SK-MEL-5 (cell line): ENCODE measurements around the gene FXYD3. TPM values are rescaled to one million over a fixed set of nuclear protein-coding genes. Genes with fewer than 3 reads are reported as not detected.

Experiments
- DNase-seq: peaks from one replicate; pipeline ENCODE4 v3.0.0-alpha.2; 2016; ENCODE audit warnings: low read depth, low spot score
- in situ Hi-C: cut with HindIII; loops from 2 replicates; pipeline ENCODE4 v1.10.0; 2016; ENCODE audit warnings: low sequenced_read_pairs, high pct_unique_total_duplicates, low pct_unique_long_range_greater_than_20kb
- total RNA-seq: library from RNA; depleted of rRNA; stranded (reverse); fragments of >200 nt; shearing (Covaris generic); gene quantifications from 2 replicates; pipeline ENCODE4 v1.2.3, GENCODE V29; 2014

FXYD3 gene
- total RNA-seq, 1 experiment from 2014 or later, result not detected

DNA sequence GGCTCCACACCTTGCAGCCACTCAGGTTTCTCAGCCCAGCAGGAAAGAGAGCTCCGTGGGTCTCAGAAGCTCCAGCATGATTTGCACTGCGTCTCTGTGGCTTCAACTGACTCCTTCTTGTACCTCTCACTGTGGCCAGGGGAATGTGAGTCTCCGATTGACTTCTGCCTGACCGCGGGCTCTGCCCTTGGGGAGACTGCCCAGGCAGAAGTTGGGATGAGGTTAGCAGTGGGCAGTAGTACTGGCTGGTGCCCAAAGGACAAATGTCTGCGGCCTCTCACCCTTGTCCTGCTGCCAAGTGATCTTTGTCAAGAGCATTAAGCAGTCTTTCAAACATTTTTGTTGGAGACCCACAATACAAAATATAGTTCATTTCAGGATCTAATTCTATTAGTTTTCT is 34.4 kb upstream of the FXYD3 start:
- DNase-seq, result no peak
- in situ Hi-C loops, result no loop called here

DNA sequence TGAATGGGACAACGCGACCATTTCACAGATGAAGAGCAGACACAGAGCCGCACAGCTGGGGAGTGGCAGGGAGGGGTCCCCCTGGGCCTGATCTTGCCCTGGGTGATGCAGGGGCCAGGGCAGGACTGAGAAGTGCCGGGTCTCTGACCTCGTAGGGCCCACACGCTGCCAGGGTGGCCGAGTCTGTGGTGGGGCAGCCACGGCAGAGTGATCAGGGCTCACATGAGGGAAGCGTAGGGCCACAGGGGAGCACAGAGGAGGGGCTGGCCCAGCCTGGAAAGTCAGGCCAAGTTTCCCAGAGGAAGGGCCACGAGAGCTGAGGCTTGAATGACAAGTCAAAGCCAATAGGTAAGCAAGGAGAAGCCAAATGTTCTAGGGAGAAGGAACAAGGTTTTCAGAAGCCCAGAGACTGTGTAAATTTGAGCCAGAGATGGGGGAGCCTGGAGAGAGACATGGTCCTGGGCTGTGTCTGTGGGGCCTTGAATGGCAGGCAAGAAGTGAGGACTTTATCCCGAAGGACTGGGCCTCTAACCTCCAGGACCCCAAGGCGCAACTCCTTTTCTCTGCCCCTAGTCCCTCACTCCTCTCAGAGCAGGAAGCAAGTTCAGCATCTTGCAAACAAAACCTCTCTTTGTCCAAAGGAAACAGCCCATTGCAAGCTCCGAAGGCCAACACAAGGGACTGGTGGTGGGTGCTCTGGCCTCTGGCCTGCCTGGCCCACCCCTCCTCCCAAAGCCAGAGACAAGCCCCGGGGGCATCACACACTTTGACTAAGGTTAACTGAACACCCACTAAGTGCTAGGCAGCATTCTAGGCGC is 31.7 kb upstream of the FXYD3 start:
- DNase-seq, result peak; percentile 55
- in situ Hi-C loops, result no loop called here

DNA sequence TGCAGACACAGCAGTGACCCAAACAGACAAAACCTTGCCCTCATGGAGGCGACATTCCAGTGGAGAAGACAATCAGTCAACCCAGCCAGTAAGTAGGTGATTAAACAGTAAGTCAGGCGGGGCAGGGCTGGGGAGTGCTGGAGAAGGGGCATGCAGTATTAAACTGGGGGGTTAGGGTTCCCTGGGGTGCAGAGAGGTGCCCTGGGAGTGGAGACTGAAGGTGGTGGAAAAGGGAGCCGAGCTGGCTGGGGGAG is 31.2 kb upstream of the FXYD3 start:
- in situ Hi-C loops, result no loop called here
- no peak for DNase-seq

DNA sequence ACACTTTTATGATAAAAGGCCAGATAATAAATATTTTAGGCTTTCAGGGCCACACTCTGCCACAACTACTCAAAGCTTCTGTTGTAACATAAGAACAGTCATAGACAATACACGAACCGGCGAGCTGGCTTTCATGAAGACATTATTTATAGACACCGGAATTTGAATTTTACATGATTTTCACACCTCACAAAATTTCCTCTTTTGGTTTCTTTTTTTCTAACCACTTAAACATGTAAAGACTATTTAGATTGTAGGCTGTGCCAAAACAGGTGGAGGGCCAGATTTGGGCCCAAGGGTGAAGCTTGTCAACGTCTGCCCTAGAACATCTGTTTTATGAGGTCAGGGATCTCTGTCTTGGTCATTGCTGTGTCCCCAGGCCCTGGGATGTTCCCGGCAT is 29.7 kb upstream of the FXYD3 start:
- no peak for DNase-seq
- in situ Hi-C loops, result no loop called here

DNA sequence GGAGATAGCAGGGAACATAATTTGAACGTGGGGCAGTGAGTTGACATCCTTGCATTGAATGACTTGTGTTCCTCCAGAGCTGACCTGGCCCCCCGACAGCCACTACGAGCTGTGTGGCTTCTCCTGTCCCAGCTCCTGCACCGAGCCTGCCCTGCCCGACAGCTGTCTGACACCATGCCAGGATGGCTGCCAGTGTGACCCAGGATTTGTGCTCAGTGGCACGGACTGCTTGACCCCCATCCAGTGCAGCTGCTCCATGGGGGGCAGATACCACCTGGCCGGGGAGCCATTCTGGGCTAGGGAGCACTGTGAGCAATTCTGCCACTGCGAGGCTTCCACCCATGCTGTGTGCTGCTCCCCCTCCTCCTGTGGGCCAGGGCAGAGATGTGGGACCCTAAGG is 29.2 kb upstream of the FXYD3 start:
- DNase-seq, result no peak
- in situ Hi-C loops, result no loop called here

DNA sequence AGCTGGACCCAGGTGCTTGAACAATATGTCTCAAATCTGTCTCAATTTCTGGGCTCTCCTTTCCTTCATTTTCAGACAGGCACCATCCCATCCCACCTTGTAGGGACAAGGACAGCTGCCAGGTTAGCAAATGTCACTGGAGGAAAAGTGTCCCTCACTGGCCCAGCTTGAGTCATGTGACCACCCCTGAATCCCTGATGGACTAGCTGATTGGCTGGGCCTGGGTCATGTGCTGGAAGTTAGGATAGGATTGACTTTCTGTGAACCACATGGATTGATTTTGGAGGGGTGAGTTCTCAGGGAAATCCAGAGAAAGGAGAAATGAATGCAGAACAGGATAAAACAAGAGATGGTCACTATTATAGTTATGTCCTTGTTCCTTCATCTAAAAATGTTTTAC is 28.2 kb upstream of the FXYD3 start:
- in situ Hi-C loops, result no loop called here
- DNase-seq, result no peak

DNA sequence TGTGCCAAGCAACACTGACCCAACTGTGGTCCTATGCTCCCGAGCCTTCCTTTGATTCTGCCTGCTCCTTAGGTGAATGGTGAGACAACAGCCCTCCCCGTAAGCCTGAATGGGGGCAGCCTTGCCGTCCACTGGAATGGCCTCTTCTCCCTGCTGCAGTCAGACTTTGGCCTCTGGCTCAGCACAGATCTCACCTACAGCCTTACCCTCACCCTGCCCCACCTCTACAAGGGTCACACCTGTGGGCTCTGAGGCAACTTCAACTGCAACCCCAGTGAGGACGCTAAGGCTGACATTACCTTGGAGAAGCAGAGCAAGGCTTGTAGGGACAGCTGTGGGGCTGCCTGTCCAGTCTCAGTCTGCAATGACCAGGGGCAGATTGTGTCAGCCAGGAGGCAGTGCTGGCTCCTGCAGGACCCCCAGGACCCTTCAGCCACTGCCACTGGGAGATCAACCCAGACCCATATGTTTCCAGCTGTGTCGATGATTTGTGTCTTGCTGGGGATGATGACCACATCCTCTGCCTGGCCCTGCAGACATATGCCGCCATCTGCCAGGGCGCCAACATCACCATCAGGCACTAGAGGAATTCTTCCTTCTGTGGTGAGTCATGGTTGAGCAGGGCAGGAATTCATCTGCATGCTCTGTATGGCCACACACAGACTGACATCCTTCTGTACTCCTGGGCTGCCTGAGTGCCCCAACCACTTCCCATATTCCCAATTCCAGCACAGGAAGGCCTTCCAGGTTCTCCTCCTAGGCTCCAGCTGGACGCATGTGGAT is 27.3 kb upstream of the FXYD3 start:
- DNase-seq, result peak; percentile 35
- in situ Hi-C loops, result no loop called here

DNA sequence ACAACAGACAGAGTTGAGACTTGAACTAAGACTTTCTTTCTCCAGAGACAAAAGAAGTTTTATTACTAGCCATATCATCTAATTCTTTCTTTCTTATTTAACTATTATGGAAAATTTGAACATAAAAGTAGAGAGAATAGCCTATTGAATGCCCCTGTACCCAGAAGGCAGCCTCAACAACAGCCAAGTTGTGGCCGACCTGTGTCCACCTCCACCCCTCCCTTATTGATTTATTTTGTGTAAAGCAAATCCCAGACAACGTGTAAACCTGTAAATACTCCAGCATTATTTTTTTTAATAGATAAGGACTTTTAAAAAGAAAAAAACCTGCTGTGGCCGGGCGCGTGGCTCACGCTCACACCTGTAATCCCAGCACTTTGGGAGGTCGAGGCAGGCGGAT is 26.1 kb upstream of the FXYD3 start:
- in situ Hi-C loops, result no loop called here
- no peak for DNase-seq

DNA sequence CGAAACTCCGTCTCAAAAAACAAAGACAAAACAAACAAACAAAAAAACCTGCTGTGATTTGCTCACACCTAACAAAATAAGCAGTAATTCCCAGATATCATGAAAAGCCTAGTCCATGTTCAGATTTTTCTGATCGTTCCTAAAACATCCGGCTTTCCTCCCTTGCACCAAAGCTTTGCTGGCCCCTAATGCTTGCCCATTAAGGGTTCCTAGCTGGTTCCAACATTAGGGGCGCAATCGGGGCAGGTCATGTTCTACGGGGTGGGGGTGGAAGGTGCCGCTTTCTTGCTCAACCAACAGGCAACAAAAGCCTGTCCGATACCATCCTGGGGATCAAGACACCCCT is 25.5 kb upstream of the FXYD3 start:
- no peak for DNase-seq
- in situ Hi-C loops, result no loop called here

DNA sequence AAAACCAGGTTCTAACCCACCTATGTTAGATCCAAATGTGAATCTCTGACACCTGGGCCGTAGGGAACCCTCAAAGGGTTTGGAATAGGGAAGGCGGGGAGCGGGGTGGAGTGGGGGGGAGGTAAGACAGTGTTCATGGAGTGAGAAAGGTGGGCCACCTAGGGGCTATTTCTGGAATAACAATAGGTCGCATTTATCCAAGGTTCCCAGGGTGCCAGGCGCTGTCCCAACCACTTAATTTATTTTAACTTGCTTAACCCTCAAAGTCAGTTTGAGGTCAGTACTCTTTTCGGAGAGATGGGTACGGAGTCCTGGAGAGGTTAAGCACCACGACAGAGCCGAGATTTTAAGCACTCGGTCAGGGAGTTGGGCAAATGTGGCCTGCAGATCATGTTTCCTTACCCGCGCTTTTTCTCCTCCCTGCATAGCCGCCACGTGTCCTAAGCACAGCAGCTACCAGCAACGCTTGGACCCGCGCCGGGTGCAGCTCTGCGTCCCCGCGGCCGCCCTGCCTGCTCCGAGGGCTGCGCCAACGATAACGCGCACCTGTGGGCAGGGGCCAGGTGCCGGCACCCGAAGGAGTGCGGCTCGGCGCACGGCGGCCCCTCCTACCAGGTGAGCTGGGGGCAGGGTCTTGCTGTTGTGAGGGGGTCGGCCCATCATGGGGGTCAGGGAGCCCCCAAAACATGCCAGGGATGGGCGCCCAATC is 25.0 kb upstream of the FXYD3 start:
- peak; percentile 65 for DNase-seq
- in situ Hi-C loops, result no loop called here

DNA sequence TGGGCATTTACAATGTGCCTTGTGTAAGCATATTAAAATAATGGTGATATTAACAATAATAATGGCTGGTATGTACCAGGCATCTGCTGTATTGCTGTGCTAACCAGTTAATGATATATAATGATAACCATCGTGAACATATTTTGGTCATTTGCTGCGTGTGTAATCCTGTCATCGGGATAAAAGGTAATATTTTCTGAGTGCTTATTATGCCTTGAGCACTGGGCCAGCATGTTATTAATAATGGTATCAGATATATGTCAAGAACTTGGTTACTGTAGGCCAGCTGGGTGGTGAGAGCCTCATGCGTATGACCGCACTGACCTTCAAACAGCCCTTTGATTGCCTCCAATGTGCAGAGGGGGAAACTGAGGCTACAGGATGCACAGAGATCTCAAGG is 22.2 kb upstream of the FXYD3 start:
- DNase-seq, result no peak
- in situ Hi-C loops, result no loop called here

DNA sequence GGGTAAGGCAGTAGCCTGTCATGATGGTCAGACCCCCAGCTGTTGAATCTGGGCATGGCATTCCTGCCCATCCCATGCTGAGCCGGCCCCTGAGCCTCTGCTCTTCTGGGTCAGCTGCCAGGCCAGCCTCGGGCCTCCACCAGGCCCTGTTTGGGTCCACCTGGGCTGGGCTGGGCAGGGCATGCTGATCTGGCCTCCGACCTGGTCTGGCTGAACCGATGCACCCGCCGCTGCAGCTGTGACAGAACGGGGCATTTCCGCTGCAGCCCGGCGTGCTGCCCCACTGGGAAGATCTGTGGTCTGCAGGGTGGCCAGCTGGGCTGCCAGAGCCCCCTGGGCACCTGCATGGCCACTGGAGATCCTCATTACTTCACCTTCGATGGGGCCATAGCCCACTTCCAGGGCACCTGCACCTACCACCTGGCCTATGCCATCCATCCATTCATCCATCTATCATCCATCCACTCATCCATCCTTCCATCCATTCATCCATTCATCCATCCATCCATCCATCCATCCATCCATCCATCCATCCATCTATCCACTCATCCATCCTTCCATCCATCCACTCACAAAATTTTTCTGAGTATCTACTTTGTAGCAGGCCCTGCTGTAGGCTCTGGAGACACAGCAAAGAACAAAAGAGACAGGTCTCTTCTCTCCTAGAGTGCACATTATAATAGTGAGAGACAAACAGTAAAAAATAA is 21.5 kb upstream of the FXYD3 start:
- in situ Hi-C loops, result no loop called here
- no peak for DNase-seq

DNA sequence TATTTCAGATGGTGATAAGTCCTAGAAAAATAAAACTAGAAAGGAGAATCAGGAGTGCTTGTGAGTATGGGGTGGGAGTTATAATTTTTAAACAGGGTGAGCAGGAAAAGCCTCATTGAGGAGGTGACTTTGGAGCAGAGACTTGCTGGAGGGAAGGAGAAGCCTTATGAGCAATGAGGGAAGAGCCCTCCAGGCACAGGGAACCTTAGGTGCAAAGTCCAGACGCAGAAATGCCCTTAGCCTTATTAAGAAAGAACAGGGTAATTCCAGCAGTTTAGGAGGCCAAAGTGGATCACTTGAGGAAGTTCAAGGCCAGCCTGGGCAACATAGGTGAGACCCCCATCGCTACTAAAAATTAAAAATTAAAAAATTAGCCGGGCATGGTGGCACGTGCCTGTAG is 21.0 kb upstream of the FXYD3 start:
- in situ Hi-C loops, result no loop called here
- DNase-seq, result no peak

DNA sequence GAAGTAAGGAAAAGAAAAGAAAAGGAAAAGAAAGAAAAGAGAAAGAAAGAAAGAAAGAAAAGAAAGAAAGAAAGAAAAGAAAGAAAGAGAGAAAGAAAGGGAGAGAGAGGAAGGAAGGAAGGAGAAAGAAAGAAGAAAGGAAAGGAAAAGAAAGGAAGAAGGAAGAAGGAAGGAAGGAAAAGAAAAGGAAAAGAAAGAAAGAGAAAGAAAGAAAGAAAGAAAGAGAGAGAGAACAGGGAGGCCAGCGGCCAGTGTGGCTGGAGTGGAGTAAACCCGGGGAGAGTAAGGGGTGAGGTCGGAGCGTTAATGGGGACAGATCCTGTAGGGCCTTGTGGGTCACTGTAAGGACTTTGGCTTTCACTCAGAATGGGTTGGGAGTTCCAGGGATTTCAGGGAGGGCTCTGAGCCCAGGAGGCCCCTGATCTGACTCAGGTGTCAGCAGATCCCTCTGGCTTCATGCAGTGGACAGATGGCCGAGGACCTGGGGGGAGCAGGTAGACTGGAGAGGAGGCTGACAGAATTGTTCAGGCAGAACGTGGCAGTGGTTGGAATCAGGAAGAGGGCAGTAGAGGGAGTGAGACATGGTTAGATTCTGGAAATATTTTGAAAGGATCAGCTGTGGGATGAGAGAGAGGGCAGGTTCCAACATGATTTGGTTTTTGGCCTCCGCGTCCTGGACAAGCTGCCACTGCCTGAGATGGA is 19.8 kb upstream of the FXYD3 start:
- in situ Hi-C loops, result no loop called here

DNA sequence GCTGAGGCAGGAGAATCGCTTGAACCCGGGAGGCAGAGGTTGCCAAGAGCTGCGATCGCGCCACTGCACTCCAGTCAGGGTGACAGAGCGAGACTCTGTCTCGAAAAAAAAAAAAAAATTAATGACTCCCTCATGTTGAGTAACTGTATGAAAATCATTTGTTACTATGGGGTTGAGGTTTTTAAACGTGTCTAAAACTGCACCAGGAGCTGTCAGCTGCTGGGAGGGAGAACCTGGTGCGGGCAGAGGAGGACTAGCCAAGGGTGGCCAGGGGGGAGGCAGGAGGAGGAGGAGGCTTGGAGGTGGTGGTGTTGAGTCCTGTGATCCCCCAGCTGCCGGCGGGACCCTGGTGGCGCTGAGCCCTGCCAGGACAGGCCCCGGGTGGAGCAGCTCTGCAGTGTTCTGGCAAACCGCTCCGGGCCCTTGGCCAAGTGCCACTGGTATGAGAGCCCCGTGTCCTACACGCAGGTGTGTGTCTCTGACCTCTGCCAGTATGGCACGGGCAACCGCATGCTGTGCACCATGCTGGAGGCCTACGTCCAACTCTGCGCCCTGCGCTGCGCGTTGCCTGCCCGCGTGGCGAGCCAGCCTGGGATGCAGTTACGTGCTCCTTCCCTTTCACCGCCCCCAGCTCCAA is 17.1 kb upstream of the FXYD3 start:
- DNase-seq, result no peak
- in situ Hi-C loops, result no loop called here

More for the DNA sequence above, 19.8 kb upstream of the FXYD3 start:
- no peak for DNase-seq

DNA sequence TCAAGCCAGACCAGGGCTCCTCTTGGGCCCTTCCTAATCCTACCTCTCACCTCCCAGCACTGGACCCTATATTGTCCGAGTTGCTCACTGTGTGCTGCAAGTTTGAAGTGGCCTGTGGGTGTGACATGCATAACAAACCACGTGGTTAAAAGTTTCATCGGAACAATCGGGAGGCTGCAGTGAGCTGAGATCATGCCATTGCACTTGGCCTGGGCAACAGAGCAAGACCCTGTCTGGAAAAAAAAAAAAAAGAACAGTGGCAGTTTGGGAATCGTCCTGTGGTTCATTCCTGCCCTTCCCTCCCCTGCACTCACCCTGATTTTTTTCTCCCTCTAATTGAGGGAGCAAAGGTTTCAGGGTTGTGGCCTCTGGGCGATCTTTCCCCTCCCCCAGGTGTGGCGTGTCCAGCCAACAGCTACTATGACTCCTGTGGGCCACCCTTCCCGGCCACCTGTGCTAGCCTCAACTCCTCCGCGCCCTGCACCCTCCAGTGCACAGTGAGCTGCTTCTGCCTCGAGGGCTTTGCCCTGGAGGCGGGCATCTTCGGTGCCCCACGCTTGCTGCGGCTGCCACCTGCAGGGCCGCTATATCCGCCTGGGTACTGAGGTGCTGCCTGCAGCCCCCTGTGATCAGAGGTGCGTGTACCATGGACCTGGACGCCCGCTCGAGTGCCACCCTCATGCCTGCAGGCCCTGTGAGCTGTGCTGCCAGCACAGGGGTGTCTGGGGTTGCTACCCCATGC is 16.3 kb upstream of the FXYD3 start:
- no peak for DNase-seq
- in situ Hi-C loops, result no loop called here

DNA sequence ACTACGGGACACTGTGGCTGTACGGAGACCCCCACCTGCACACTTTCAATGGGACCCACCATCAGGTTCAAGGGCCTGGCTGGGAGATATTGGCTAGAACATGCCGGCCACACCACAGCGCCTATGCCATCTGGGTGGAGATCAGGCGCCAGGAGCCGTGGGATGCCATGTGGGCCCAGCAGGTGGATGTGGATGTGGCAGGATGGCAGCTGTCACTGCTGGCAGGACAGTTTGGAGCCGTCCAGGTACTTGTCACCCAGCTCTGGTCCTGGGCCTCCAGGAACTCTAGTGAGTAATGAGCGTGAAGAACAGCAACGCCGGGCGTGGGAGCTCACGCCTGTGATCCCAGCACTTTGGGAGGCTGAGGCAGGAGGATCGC is 15.7 kb upstream of the FXYD3 start:
- in situ Hi-C loops, result no loop called here

More for the DNA sequence above, 15.7 kb upstream of the FXYD3 start:
- DNase-seq, result no peak
